PC-3 (cell line): Measurements from ENCODE around the gene SULT2B1. TPM values are rescaled to one million over a fixed set of nuclear protein-coding genes. Genes with fewer than 3 reads are reported as not detected.

Source experiments
- ATAC-seq: fragments of 200-7000 bp; cut with Tn5 transposase; 2 replicates; pipeline ENCODE4 v1.9.1; 2020; ENCODE audit warnings: mild to moderate bottlenecking, moderate library complexity
- BruUV-seq: library from RNA; stranded (reverse); fragments of 400-500 nt; replicated peaks from 2 replicates; lab custom pipeline; 2021; lab: Mats Ljungman, UMichigan
- CTCF ChIA-PET: fragments of 300-600 bp; sonication (Branson Sonifier 250); formaldehyde crosslinking; loops from one replicate; lab custom pipeline; 2022; ENCODE audit warnings: antibody characterized with exemption; lab: Charles Lee
- POLR2A ChIA-PET: fragments of 300-600 bp; sonication (Branson Sonifier 250); formaldehyde crosslinking; loops from one replicate; lab custom pipeline; 2022; ENCODE audit warnings: antibody characterized with exemption; ENCODE audit not compliant: unreplicated experiment; lab: Charles Lee
- DNase-seq: peaks from one replicate; pipeline ENCODE4 v3.0.0-alpha.2; 2015
- H2AFZ ChIP-seq: fragments of 300-600 bp; sonication (generic); 2 replicates; pipeline ENCODE4 v1.6.0; 2016; ENCODE audit warnings: antibody characterized with exemption, low read length
- H3F3A ChIP-seq: fragments of 300-600 bp; sonication (generic); one replicate; pipeline ENCODE4 v1.6.0; 2017; ENCODE audit warnings: antibody characterized with exemption, low read length, control low read depth, mild to moderate bottlenecking; ENCODE audit not compliant: unreplicated experiment
- H3K27ac ChIP-seq: fragments of 300-600 bp; sonication (generic); 2 replicates; pipeline ENCODE4 v1.5.1; 2016; ENCODE audit warnings: mild to moderate bottlenecking, low read length
- H3K27me3 ChIP-seq: fragments of 300-600 bp; sonication (generic); 2 replicates; pipeline ENCODE4 v1.6.1; 2016; ENCODE audit warnings: low read length, mixed read lengths
- H3K36me3 ChIP-seq: fragments of 300-600 bp; sonication (generic); 2 replicates; pipeline ENCODE4 v1.6.1; 2016; ENCODE audit warnings: low read depth, mixed run types, low read length, mixed read lengths
- H3K4me1 ChIP-seq: fragments of 300-600 bp; sonication (generic); 2 replicates; pipeline ENCODE4 v1.5.1; 2016; ENCODE audit warnings: low read length; ENCODE audit not compliant: insufficient read depth
- H3K4me2 ChIP-seq: fragments of 300-600 bp; sonication (generic); 2 replicates; pipeline ENCODE4 v1.6.0; 2016; ENCODE audit warnings: low read length
- H3K4me3 ChIP-seq: fragments of 300-600 bp; sonication (generic); 2 replicates; pipeline ENCODE4 v1.5.1; 2016; ENCODE audit warnings: mild to moderate bottlenecking, low read length, mixed read lengths
- H3K79me2 ChIP-seq: fragments of 300-600 bp; sonication (generic); 2 replicates; pipeline ENCODE4 v1.6.1; 2017; ENCODE audit warnings: low read length, mixed read lengths
- H3K9ac ChIP-seq: fragments of 300-600 bp; sonication (generic); 2 replicates; pipeline ENCODE4 v1.6.0; 2016; ENCODE audit warnings: mild to moderate bottlenecking, low read length
- H3K9me2 ChIP-seq: fragments of 300-600 bp; sonication (generic); replicated peaks from 2 replicates; pipeline ENCODE4 v1.6.1; 2016; ENCODE audit warnings: mixed run types, low read length, mixed read lengths
- H3K9me3 ChIP-seq: fragments of 300-600 bp; sonication (generic); 2 replicates; pipeline ENCODE4 v1.6.1; 2016; ENCODE audit warnings: low read length, mixed read lengths
- H4K20me1 ChIP-seq: fragments of 300-600 bp; sonication (generic); 2 replicates; pipeline ENCODE4 v1.6.1; 2016; ENCODE audit warnings: low read length, mixed read lengths
- EZH2 ChIP-seq: fragments of 300-600 bp; sonication (generic); IDR thresholded peaks from one replicate; pipeline ENCODE4 v1.6.1; 2017; ENCODE audit warnings: antibody characterized with exemption, mild to moderate bottlenecking, low read length; ENCODE audit not compliant: unreplicated experiment
- EZH2phosphoT487 ChIP-seq: fragments of 300-600 bp; sonication (generic); IDR thresholded peaks from 2 replicates; pipeline ENCODE4 v1.6.1; 2018; ENCODE audit warnings: mild to moderate bottlenecking, antibody characterized with exemption, low read length, borderline replicate concordance
- intact Hi-C: fragments of 100-400 bp; cut with micrococcal nuclease; formaldehyde crosslinking; loops from 2 replicates; pipeline ENCODE4 v1.9.0; 2023
- total RNA-seq: library from RNA; depleted of rRNA; stranded (reverse); fragments of >200 nt; gene quantifications from 2 replicates; pipeline ENCODE4 v1.2.3, GENCODE V29; 2014
- TF ChIP-seq, protein P1 (sequence below): fragments of 300-600 bp; sonication (generic); conservative IDR thresholded peaks from 2 replicates; pipeline ENCODE4 v1.5.1; 2017; ENCODE audit warnings: antibody characterized with exemption, low read depth, mild to moderate bottlenecking, low read length

SULT2B1 gene
- total RNA-seq, 1 experiment from 2014 or later, result 6.7 TPM

DNA sequence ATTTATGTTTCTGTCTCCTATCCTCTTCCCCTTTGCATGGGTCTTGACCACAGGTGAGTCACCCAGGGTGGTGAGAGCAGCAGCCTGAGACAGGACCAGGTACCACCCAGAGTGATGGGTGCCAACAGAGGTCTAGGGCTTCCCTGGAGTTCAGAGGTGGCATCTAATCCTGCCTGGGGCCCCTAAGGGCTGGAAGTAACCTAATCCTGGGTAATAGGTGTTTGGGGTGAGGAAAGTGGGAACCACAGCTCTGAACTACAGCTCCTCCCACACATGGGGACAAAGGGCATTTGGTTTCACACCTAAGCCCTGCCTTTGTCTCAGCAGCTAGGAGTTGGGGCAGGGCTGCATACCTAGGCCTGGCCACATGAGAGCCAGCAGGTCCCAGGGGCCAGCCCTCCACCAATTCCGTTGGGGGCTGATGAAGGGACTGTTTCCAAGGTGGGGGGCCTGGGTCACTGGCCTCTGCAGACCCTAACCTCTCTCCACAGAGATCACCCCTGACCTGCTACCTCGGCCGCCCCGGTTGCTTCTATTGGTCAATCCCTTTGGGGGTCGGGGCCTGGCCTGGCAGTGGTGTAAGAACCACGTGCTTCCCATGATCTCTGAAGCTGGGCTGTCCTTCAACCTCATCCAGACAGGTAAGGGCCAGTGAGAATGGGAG, 75.4 kb downstream of the SULT2B1 start:
- Histone ChIP-seq H3K4me2 (no peak overlapping the region), H3K36me3 (no peaks in the 10 kb centered on the region), H3K9ac (no peak overlapping the region), H3K9me3 (no peaks in the 10 kb centered on the region), H4K20me1 (no peaks in the 10 kb centered on the region), H3K27ac (no peak overlapping the region), H3K27me3 (no peaks in the 10 kb centered on the region), H3K79me2 (no peaks in the 10 kb centered on the region), H2AFZ (no peak overlapping the region), H3K4me1 (no peaks in the 10 kb centered on the region), H3K9me2 (no peaks in the 10 kb centered on the region), H3K4me3 (no peak overlapping the region), H3F3A (no peaks in the 10 kb centered on the region)
- DNase-seq, result no peak
- no TSS peak for BruUV-seq
- intact Hi-C loops, result no loop called here
- ATAC-seq, result peak; percentile 53; the same call in 1 of the 2 replicates
- TF ChIP-seq EZH2phosphoT487 (no peak), EZH2 (no peak)
- TF ChIP-seq, protein P1, sequence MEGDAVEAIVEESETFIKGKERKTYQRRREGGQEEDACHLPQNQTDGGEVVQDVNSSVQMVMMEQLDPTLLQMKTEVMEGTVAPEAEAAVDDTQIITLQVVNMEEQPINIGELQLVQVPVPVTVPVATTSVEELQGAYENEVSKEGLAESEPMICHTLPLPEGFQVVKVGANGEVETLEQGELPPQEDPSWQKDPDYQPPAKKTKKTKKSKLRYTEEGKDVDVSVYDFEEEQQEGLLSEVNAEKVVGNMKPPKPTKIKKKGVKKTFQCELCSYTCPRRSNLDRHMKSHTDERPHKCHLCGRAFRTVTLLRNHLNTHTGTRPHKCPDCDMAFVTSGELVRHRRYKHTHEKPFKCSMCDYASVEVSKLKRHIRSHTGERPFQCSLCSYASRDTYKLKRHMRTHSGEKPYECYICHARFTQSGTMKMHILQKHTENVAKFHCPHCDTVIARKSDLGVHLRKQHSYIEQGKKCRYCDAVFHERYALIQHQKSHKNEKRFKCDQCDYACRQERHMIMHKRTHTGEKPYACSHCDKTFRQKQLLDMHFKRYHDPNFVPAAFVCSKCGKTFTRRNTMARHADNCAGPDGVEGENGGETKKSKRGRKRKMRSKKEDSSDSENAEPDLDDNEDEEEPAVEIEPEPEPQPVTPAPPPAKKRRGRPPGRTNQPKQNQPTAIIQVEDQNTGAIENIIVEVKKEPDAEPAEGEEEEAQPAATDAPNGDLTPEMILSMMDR, result no peak
- ChIA-PET CTCF (no interaction called here), POLR2A (no interaction called here)

DNA sequence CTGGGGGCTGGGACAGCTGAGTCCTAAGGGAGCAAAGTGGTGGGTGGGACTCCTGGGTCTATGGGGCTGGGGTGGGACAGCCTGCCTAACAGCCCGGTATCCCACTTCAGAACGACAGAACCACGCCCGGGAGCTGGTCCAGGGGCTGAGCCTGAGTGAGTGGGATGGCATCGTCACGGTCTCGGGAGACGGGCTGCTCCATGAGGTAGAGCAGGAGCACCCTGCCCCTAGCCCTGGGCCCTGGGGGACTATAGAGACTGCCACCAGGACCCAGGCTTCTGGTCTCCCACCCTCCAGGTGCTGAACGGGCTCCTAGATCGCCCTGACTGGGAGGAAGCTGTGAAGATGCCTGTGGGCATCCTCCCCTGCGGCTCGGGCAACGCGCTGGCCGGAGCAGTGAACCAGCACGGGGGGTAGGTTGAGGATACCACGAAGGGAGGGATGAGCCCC, 75.9 kb downstream of the SULT2B1 start:
- BruUV-seq, result no TSS peak
- no peaks in the 10 kb centered on the region for H3K9me2 ChIP-seq
- no peak for DNase-seq
- H3K9me3 ChIP-seq, result no peaks in the 10 kb centered on the region
- no peak overlapping the region for H3K4me3 ChIP-seq
- no peaks in the 10 kb centered on the region for H3K36me3 ChIP-seq
- H3K79me2 ChIP-seq, result no peaks in the 10 kb centered on the region
- H2AFZ ChIP-seq, result no peak overlapping the region
- no peak overlapping the region for H3K4me2 ChIP-seq
- ATAC-seq, result no peak
- ChIA-PET CTCF (no interaction called here), POLR2A (no interaction called here)
- intact Hi-C loops, result no loop called here
- TF ChIP-seq EZH2 (no peak), EZH2phosphoT487 (no peak)
- TF ChIP-seq, protein P1, result no peak
- H3K27ac ChIP-seq, result no peak overlapping the region
- H3K9ac ChIP-seq, result no peak overlapping the region
- H4K20me1 ChIP-seq, result no peaks in the 10 kb centered on the region
- no peaks in the 10 kb centered on the region for H3F3A ChIP-seq
- H3K27me3 ChIP-seq, result no peaks in the 10 kb centered on the region
- H3K4me1 ChIP-seq, result no peaks in the 10 kb centered on the region

DNA sequence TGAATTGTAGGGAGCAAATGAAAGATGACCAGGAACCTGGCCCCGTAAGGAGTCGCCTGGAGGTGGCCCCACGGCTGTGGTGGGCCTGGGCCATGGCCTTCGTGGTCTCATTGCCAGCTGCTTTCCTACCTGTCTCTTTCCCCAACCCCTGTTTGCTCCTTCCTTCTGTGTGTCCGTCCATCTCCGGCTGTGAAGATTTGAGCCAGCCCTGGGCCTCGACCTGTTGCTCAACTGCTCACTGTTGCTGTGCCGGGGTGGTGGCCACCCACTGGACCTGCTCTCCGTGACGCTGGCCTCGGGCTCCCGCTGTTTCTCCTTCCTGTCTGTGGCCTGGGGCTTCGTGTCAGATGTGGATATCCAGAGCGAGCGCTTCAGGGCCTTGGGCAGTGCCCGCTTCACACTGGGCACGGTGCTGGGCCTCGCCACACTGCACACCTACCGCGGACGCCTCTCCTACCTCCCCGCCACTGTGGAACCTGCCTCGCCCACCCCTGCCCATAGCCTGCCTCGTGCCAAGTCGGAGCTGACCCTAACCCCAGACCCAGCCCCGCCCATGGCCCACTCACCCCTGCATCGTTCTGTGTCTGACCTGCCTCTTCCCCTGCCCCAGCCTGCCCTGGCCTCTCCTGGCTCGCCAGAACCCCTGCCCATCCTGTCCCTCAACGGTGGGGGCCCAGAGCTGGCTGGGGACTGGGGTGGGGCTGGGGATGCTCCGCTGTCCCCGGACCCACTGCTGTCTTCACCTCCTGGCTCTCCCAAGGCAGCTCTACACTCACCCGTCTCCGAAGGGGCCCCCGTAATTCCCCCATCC, 76.7 kb downstream of the SULT2B1 start:
- H3K27ac ChIP-seq, result no peak overlapping the region
- ATAC-seq (no peak), DNase-seq (no peak)
- POLR2A ChIA-PET, result no interaction called here
- intact Hi-C loops, result no loop called here
- BruUV-seq, result no TSS peak
- no peaks in the 10 kb centered on the region for H3K36me3 ChIP-seq
- no peak overlapping the region for H3K9ac ChIP-seq
- TF ChIP-seq EZH2, result no peak
- TF ChIP-seq, protein P1, result no peak
- no peak for TF ChIP-seq EZH2phosphoT487
- no peak overlapping the region for H3K4me3 ChIP-seq
- H3K9me3 ChIP-seq, result no peaks in the 10 kb centered on the region
- H2AFZ ChIP-seq, result no peak overlapping the region
- no peaks in the 10 kb centered on the region for H3K27me3 ChIP-seq
- H3K9me2 ChIP-seq, result no peaks in the 10 kb centered on the region
- H3K4me1 ChIP-seq, result no peaks in the 10 kb centered on the region; the same call in 1 of the 2 replicates
- CTCF ChIA-PET, result no interaction called here
- H4K20me1 ChIP-seq, result no peaks in the 10 kb centered on the region
- no peaks in the 10 kb centered on the region for H3F3A ChIP-seq
- no peaks in the 10 kb centered on the region for H3K79me2 ChIP-seq
- no peak overlapping the region for H3K4me2 ChIP-seq
